GM19397 (cell line): Measurements from ENCODE around the gene GTF2H4.
A peak's percentile ranks its signal among the peaks of the same experiment; 100 is the strongest.
"Not testable (repeated sequence)": the region's sequence is repeated elsewhere in the genome, so short reads cannot be mapped to it uniquely, and the experiment has no call there.

Experiments used
- ATAC-seq: cut with Tn5 transposase; IDR thresholded peaks from one replicate; pipeline ENCODE4 v1.9.1; 2021; ENCODE audit warnings: mild to moderate bottlenecking, moderate library complexity; ENCODE audit not compliant: unreplicated experiment

Gene GTF2H4

DNA sequence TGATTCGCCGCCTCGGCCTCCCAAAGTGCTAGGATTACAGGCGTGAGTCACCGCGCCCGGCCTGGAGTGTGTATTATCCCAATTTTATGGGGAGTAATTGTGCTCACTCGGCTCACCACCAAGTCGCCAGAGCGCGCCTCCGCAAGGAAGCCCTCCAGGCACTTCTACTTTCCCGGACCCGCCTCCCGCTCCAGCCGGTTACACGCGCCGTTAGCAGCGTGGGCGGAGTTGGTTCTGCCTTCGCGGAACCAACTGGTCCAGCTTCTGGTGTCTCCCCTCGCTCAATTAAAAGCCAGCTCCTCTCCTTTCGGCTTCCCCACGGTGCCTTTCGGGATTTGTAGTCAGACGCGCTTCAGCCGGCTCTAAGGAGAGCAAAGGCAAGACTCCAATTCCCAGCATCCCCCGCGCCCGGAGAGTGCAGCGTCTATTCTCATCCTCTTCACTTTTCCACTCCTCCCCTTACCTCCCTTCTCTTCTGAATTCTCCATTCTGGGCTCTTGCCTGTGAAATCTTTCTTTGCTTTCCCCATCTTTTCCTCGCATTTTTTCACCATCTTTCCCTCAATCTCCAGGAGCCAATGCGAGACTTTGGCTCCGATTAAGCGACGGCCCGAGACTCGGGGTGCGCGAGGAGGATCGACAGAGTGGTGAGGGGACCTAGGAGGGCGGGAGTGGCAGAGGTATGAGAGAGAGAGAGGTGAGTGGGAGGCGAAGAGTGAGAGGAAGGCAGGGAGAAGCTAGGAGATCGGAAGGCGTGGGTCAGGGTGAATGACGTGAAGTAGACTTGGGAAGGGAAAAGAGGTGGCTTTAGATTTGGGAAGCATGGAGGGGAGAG, at the start of gene GTF2H4:
Gene GTF2H4, plus strand, starts transcription at position 450 of the 834 bp plus-strand sequence.
- ATAC-seq, result peak; percentile 90

DNA sequence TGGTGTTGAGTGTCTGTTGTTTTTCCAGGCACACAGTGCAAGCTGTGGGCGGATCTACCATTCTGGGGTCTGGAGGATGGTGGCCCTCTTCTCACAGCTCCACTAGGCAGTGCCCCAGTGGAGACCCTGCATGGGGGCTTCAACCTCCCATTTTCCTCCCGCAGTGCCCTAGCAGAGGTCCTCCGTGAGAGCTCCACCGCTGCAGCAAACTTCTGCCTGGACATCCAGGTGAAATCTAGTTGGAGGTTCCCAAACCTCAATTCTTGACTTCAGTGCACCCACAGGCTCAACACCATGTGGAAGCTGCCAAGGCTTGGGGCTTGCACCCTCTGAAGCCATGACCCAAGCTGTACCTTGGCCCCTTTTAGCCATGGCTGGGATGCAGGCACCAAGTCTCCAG, 48.3 kb upstream of the GTF2H4 start:
- not testable (repeated sequence) for ATAC-seq

DNA sequence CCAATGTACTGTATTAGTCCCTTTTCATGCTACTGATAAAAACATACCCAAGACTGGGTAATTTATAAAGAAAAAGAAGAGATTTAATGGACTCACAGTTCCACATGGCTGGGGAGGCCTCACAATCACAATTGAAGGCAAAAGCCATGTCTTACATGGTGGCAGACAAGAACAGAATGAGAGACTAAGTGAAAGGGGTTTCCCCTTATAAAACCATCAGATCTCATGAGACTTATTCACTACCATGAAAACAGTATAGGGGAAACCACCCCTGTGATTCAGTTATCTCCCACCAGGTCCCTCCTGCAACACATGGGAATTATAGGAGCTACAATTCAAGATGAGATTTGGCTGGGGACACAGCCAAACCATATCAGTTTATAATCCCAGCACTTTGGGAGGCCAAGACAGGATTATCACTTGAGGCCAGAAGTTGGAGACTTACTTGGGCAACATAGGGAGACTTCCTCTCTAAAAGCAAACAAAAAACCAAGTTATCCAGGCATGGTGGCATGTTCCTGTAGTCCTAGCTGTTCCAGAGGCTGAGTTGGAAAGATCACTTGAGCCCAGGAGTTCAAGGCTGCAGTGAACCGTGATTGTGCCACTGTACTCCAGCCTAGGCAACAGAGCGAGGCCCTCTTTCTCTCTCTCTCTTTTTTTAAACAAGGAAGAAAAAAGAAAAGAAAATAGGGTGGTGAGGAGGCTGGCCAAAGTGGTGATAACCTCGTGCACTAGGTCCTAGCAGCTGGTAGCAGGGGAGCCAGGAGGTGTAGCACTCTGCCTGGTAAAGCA, 46.6 kb upstream of the GTF2H4 start:
- ATAC-seq, result no peak

DNA sequence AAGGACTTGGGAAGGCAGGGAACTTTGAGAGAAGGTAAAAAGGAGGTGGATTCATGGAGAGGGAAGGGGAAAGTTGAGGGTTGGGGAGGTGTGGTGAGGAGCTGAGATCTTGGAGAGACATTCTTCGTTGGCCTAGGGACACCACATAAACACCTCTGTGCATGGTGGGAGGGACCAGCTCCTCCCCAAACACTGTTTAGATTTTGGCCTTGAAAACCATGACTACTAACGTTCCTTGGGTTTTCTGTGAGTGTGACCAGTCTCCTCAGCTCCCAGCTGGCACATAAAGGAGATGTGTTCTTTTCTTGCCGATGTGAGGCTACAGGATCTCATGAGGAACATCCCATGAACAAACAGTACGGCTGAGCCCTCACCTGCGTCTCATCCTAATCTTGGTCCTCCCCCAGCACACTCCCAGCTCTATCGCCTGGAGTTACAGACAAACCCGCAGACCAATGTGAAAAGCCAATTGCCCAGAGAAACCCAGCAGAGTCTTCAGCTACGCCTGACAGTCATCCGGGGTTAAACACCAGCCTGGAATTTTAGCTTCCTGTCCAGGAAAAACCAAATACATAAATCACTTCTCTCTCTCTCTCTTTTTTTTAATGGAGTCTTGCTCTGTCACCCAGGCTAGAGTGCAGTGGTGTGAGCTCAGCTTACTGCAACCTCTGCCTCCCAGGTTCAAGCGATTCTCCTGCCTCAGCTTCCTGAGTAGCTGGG, 45.7 kb upstream of the GTF2H4 start:
- ATAC-seq, result no peak

DNA sequence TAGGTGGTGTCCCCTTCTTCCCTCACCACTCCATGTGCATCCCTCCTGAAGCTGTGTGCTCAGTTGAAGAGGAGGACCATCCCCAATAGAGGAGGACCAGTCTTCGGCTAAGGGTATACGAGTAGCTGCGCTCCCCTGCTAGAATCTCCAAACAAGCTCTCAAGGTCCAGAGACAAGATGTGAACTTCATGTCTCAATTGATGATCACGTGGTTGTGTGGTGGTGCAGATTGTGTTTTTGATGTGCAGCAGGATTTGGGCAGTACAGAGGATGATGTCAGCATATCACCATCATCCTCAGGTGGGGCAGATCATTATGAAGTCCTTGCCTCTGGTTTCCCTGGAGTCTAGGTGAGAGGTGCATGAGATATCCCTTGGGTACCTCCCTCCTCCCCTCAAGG, 43.7 kb upstream of the GTF2H4 start:
- no peak for ATAC-seq

DNA sequence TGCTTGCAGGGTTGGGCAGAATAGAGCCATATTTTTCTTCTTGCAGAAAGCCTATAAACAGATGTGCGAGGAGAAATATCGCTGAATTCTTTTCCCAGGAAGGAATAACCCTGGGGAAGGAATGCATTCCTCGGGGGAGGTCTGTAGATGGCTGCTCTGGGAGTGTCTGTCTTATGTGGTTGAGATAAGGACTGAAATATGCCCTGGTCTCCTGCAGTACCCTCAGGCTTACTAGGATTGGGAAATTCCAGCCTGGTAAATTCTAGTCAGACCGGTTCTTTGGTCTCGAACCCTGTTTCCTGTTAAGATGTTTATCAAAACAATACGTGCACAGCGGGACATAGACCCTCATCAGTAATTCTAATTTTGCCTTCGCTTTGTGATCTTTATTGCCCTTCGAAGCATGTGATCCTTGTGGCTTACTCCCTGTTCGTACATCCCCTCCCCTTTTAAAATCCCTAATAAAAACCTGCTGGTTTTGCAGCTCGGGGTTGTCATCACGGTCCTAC, 38.7 kb upstream of the GTF2H4 start:
- not testable (repeated sequence) for ATAC-seq

DNA sequence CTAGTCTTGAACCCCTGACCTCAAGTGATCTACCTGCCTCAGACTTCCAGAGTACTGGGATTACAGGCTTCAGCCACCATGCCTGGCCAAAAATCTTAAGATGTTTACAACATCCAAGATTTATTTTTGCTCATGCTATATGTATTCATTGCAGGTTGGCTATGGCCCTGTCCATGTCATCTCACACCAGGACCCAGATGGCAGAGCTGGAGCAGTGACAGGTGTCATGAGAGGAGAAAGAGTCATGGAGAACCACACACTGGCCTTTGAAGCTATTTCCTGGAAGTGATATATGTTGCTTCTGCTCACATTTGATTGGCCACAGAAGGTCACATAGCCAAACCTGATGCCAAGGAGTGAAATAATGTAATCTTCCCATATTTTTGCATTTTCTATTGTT, 37.5 kb upstream of the GTF2H4 start:
- no peak for ATAC-seq

DNA sequence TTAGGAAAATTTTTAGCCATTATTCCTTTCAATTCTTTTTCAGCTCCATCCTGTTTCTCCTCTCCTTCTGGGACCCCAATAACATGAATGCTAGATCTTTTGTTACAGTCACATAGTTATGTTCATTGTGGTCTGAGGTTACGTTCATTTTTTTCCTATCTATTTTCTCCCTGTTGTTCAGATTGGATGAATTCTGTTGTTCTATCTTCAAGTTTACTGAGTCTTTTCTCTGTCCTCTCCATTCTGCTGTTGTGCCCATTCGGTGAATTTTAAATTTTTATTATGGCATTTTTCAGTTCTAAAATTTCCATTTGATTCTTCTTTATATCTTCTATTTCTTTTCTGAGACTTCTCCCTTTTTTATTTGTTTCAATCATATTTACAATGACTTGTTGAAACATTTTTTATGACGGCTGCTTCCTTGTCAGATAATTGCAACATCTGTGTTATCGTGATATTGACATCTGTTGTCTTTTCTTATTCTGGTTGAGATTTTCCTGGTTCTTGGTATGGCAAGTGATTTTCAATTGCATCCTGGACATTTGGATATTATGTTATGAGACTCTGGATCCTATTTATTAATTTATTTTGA, 36.3 kb upstream of the GTF2H4 start:
- no peak for ATAC-seq

DNA sequence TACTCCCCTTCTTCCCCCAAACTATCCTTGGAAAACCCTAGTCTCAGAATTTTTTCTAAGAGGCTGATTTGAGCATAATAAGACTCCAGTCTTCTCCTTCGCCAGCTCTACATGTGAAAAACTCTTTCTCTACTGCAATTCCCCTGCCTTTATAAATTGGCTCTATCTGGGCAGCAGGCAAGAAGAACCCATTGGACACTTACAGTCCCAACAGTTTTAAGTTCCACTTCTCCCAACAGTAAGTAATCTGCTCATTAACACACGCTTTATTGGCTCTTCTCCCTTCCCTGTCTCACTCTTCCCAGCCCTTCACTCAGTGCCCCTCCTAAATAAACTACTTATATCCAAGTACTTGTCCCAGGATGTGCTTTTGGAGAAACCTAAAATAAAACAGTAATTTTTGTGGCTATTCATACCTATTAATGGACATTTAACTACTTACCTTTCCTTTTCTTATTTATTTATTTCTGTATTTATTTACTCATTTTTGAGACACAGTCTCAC, 34.8 kb upstream of the GTF2H4 start:
- no peak for ATAC-seq

DNA sequence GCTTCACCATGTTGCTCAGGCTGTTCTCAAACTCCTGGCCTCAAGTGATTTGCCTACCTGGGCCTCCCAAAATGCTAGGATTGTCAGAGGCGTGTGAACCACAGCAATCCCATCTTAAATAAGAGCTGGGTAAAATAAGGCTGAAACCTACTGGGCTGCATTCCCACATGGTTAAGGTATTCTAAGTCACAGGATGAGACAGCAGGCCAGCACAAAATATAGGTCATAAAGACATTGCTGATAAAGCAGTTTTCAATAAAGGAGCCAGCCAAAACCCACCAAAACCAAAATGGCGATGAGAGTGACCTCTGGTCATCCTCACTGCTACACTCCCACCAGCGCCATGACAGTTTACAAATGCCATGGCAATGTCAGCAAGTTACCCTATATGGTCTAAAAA, 34.2 kb upstream of the GTF2H4 start:
- ATAC-seq, result not testable (repeated sequence)

DNA sequence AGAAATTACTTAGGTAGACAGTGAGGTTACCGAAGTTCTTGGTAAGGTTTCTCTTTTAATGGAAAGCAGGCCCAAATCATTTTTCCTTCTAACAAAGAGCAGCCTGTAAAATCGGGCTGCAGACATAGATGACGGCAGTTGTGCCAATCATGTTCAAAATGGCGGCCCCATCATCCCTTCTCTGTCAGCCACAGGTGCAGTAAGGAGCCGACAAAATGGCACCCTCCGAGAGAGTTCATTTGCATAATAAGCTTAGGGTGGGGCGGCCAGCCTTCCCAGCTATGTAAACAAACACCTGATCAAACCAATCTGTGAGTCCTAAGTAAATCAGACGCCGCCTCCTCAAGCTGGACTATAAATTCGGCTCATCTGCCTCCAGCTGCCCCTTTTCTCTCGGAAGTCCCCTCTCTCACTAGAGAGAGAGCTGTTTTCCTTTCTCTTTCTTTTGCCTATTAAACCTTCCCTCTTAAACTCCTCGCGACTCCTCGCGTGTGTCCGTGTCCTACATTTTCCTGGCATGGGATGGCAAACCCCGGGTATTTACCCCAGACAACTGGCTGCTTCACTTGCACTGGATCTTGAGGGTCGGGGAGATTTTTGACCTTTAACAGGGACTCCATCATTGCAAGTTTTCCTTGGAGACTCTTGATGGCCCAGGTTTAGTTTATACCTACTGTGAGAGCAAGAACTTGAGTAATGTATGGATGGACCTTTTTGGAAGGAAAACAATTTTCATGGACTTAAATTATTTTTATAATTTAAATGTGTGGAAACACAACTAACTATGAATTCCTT, 32.6 kb upstream of the GTF2H4 start:
- no peak for ATAC-seq

DNA sequence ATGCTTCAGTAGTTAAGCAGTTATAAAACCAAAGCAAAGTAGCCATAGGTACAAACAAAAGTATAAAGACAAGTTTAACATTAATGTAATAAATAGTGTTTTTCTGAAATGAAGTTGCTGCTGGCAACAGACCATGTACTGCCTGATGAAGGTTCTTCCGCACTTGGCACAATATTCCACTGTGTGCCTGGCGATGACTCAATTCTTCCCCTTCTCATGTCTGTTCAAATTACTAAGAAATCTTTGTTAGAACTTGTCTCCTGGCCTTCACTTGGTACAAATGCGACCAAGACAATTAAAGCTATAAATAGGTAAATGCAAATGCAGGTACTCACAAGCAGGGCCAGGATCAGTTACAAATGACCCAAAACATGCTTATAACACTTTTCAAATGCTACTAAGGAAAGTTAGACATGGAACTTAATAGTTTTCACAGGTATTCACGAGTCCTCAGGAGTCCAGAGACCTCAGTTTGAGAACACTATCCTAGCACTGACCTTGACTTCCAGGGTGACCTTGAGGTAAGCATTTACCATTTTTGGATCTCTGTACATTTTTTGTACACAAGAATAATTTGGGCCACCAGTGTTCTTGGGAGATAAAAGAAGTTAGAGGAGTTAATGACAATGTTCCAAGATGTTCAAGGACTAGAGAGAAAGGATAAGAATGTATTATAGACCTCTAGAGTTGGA, 31.8 kb upstream of the GTF2H4 start:
- no peak for ATAC-seq

DNA sequence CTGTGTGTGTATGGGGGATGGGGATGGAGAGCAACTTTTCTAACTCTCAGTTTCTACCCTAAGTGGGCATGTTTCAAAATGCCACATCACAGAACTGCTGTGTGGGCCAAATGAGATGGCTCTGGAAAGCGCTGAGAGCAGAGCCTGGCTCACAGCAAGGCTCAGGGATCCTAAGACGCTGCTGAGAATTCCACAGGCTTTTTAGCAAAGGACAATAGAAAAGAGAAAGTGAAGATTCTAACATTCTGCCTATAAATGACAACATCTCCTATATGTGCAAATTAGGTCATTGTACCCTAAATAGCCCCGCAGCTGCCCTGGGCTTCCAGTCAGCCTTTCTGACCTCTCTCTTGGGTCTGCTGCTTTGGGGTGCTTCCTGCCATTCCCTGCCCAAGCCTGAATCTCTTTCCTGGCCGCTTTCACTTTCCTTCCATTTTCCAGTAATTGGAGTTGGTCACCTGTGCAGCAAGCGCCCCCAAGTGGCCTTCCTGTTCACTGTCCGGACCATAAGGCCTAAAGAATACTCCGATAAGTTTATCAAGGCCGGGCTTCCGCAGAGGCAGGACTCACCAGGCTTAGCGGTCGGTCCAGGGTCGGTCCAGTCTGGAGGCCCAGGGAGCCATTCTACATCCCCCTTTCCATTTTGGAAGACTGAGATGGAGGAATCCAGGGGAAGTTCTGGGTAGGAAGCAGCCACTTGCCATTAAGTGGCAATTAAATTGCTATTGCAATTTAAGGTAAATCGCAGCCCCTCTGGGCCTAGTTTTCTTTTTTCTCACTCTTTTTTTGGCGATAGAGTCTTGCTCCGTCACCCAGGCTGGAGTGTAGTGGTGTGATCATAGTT, 30.4 kb upstream of the GTF2H4 start:
- ATAC-seq, result no peak

DNA sequence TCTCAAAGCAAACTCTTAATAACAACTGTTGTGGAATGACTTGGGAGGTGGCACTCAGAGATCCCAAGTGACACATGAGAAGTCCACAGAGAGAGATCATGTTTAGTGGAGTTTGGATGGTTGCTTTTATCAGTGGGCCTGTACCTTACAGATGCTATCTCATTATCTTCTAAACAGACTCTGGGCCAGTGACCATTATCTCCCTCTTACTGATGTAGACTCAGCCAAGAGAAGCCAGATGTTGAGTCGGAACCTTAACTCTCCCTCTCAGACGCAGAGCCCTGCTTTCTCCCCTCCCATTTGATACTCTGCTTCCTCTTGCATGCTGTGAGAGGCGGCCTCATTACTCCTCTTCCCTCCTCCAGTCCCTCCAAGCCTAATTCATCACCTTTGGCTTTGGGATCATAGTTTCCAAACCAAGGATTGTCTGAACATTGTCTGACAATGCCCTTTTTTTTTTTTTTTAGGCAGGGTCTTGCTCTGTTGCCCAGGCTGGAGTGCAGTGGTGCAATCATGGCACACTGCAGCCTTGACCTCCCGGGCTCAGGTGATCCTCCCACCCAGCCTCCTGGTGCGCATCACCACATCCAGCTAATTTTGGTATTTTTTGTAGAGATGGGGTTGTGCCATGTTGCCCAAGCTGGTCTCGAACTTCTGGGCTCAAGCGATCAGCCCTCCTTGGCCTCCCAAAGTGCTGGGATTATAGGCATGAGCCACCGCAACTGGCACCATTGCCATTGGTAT, 28.2 kb upstream of the GTF2H4 start:
- ATAC-seq, result no peak

DNA sequence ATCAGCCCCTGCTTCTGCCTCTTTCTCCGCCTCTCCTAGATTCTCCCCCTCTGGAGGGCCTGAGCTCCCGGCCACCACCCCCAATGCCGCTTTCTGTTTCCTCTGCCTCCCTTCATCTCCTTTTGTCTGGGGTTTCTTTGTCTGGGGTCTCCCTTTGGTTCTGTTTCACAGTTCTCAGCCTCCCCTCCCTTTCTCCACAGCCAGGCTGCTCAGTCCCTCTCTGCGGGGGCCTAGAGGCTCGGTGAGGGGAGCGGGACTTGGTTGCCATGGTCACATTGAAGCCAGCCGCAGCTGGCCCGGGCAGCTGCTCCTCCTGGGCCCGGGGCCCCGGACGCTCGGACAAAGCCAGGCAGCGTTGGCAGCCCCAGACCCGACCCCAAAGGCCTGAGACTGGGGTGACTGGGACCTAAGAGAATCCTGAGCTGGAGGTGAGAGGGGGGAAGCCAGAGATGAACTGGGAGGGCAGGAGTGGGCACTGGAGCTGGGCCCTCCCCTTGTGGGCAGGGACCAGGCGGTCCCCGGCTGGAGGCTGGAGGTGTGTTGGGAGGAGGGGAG, 27.2 kb upstream of the GTF2H4 start:
- no peak for ATAC-seq

DNA sequence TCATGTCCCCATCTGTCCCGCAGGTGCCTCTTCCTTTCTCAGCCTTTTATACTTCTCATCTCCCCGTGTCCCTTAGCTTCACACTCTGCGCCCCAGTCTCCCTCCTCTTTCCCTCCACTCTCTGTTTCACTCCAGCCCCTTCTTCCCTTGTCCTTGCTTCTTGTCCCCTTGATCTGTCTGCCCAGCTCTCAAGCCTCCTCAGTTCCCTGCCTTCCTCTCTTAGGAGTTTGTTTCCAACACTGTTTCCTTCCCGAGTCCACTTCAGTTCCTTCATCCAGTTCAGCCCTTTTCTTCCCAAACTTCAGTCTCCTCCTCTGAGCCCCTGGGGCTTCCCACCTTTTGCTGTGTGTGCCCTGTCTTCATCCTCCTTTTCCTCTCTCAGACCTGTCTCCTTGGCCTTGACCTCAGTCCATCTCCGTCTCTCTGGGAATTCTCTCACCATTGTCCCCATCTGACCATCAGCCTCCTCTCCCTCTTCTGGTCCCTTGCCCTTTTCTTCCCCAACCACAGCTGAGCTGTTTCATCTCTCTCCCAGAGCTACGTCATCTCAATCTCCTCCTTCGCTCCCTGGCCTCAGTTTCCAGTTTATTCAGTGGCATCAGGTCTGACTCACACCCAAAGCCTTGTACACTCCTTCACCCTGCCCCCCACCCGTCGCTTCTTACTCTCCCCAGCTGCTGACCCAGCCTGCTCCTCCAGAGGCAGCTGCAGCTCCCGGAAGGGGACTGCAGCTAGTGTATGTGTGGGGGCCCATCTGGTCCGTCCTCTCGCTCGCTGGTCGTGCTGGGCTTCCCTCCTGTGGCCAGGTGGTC, 26.4 kb upstream of the GTF2H4 start:
- ATAC-seq, result no peak
